HFF-Myc (cell line): Measurements from ENCODE around the gene AAMP.

ENCODE experiments used
- DNase-seq: peaks from one replicate; pipeline ENCODE4 v3.0.0-alpha.2; 2011; ENCODE audit warnings: low read depth; ENCODE audit errors: extremely low read depth
- H3K4me3 ChIP-seq: replicated peaks from 2 replicates; pipeline ENCODE4 v1.5.1; 2011; ENCODE audit warnings: low read depth, mild to moderate bottlenecking, control low read depth, low read length
- TF ChIP-seq, protein P1 (sequence below): IDR thresholded peaks from 2 replicates; pipeline ENCODE4 v1.5.1; 2012; ENCODE audit warnings: mild to moderate bottlenecking, low read depth, low read length, control low read depth; ENCODE audit errors: missing control alignments

The AAMP gene

DNA sequence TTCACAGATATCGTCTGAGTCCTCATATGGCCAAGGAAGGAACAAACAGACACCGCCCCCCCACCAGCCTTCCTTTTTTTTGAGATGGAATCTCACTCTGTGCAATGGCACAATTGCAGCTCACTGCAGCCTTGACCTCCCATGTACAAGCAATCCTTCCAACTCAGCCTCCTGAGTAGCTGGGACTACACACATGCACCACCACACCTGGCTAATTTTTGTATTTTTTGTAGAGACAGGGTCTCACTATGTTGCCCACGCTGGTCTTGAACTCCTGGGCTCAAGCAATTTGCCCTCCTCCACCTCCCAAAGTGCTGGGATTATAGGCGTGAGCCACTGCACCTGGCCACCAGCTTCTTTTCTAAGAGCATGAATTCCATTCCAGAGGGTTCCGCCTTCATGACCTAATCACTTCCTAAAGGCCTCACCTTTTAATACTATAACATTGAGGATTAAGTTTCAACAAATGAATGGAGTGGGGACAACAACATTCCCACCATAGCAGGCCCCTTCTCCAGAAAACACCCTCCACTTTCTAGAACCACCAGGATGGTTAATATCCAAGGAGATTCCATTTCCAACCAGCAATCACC is 24.6 kb upstream of the AAMP start:
- TF ChIP-seq, protein P1, sequence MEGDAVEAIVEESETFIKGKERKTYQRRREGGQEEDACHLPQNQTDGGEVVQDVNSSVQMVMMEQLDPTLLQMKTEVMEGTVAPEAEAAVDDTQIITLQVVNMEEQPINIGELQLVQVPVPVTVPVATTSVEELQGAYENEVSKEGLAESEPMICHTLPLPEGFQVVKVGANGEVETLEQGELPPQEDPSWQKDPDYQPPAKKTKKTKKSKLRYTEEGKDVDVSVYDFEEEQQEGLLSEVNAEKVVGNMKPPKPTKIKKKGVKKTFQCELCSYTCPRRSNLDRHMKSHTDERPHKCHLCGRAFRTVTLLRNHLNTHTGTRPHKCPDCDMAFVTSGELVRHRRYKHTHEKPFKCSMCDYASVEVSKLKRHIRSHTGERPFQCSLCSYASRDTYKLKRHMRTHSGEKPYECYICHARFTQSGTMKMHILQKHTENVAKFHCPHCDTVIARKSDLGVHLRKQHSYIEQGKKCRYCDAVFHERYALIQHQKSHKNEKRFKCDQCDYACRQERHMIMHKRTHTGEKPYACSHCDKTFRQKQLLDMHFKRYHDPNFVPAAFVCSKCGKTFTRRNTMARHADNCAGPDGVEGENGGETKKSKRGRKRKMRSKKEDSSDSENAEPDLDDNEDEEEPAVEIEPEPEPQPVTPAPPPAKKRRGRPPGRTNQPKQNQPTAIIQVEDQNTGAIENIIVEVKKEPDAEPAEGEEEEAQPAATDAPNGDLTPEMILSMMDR: no peak
- DNase-seq: no peak
- H3K4me3 ChIP-seq: no peak overlapping the region

DNA sequence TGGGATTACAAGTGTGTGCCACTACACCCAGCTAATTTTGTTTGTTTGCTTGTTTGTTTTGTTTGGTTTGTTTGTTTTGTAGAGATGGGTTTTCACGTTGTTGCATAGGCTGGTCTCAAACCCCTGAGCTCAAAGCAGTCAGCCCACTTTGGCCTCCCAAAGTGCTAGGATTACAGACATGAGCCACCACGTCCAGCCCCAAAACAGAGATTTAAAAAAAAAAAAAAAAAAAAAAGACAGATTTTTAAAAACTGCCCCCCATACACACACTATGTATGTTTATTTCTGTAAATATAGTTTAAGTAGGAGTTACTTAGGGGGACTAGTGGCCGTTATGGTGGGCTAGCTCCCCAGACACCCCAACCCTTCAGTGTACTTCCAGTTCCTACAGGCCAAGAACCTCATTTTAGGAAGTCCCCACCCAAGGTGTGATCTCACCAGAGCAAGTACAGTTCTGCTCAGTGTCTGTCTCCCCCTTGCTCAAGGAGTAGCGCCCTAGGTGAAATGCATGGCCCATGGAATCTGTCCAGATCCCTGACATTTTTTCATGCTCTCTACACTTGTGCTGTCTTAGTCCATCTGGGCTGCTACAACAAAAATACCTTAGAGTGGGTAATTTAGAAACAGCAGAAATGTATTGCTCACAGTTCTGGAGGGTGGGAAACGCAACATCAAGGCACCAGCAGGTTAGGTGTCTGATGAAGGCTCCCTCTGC is 23.9 kb upstream of the AAMP start:
- no peak overlapping the region for H3K4me3 ChIP-seq
- TF ChIP-seq, protein P1: no peak
- DNase-seq: no peak

- TF ChIP-seq, protein P1: peak; percentile 58
- H3K4me3 ChIP-seq: peak within 1 kb of the TSS; percentile 77
- no peak for DNase-seq
These were observed 22.4 kb upstream of the AAMP start, which contains the start of gene TMBIM1 for GRCh38 chr2:218292048-218293014. TMBIM1 (minus strand) TSS chr2:218292503; CDS start chr2:218282141, 10,362 bp downstream.

- peak overlapping the region; percentile 77 for H3K4me3 ChIP-seq
- no peak for DNase-seq
- TF ChIP-seq, protein P1: no peak
These were observed 21.5 kb upstream of the AAMP start for GRCh38 chr2:218291318-218292047.

- TF ChIP-seq, protein P1: no peak
- peak overlapping the region; percentile 77 for H3K4me3 ChIP-seq
- DNase-seq: no peak
These were observed 20.7 kb upstream of the AAMP start for GRCh38 chr2:218290316-218291261.
